K562 (cell line): ENCODE data around the gene HUS1. TPM values are rescaled to one million over a fixed set of nuclear protein-coding genes. Genes with fewer than 3 reads are reported as not detected.

Experiments used
- ATAC-seq: fragments of 200-7000 bp; cut with Tn5 transposase; 3 replicates; pipeline ENCODE4 v1.9.1; 2020; ENCODE audit warnings: moderate library complexity
- BruUV-seq: library from RNA; stranded (reverse); fragments of 400-500 nt; replicated peaks from 2 replicates; lab custom pipeline; 2021; lab: Mats Ljungman, UMichigan
- CTCF ChIA-PET: fragments of 300-600 bp; formaldehyde crosslinking; extraction: SDS; loops from one replicate; lab custom pipeline; 2021; ENCODE audit warnings: low intra/inter-chr PET ratio; lab: Yijun Ruan, JAX
- POLR2A ChIA-PET: fragments of 300-600, 350-650 bp; sonication (Branson Sonifier 250); formaldehyde crosslinking; extraction: SDS; loops from one replicate; lab custom pipeline; 2021; ENCODE audit warnings: antibody characterized with exemption, inconsistent platforms; lab: Yijun Ruan, JAX
- DNase-seq, 4 experiments: peaks; one replicate each; pipeline versions ENCODE4 v3.0.0 to v3.0.0-alpha.2; 2011 to 2018; ENCODE audit warnings: low spot score in 3 of 4, mixed read lengths in 3 of 4; ENCODE audit errors: extremely low read depth in 1 of 4
- FAIRE-seq: peaks from 2 replicates; lab custom pipeline; 2011; peaks lifted over from hg19 to GRCh38; lab: Jason Lieb, UNC
- H2AFZ ChIP-seq: 2 replicates; pipeline ENCODE4 v1.6.0; 2011; ENCODE audit warnings: low read depth, low read length, control low read depth, inconsistent platforms
- H3K27ac ChIP-seq: fragments of 200-600 bp; 3 replicates; pipeline ENCODE4 v1.8.0; 2011; ENCODE audit warnings: low read depth, mild to moderate bottlenecking, control low read depth, inconsistent platforms, low read length, moderate library complexity, mixed read lengths; ENCODE audit errors: extremely low read depth
- H3K27me3 ChIP-seq, 2 experiments: fragments of 300-600 bp in 1 of 2; 2 replicates in 1 of 2; 3 replicates in 1 of 2; pipeline versions ENCODE4 v1.6.0 to v1.8.0; 2011; ENCODE audit warnings: inconsistent platforms in 2 of 2, low read length in 2 of 2, mild to moderate bottlenecking in 1 of 2, mixed read lengths in 1 of 2, moderate library complexity in 1 of 2; ENCODE audit not compliant: control insufficient read depth in 2 of 2, insufficient read depth in 2 of 2
- H3K36me3 ChIP-seq: fragments of 300-600 bp; 3 replicates; pipeline ENCODE4 v1.8.0; 2011; ENCODE audit warnings: mild to moderate bottlenecking, low read length, inconsistent platforms; ENCODE audit not compliant: control insufficient read depth, insufficient read depth
- H3K4me1 ChIP-seq, 2 experiments: fragments of 200-600 bp in 1 of 2; replicated peaks in 1 of 2; 2 replicates in 1 of 2; 3 replicates in 1 of 2; pipeline versions ENCODE4 v1.5.1 to v1.8.0; 2011; ENCODE audit warnings: inconsistent platforms in 2 of 2, low read length in 2 of 2, mild to moderate bottlenecking in 1 of 2, mixed read lengths in 1 of 2, moderate library complexity in 1 of 2; ENCODE audit not compliant: control insufficient read depth in 2 of 2, insufficient read depth in 2 of 2
- H3K4me2 ChIP-seq: 2 replicates; pipeline ENCODE4 v1.6.1; 2011; ENCODE audit warnings: low read length, control low read depth, inconsistent platforms, mixed read lengths; ENCODE audit not compliant: insufficient read depth
- H3K4me3 ChIP-seq: fragments of 200-600 bp; sonication (generic), shearing (Covaris generic); 2 replicates; pipeline ENCODE4 v1.5.1; 2016; ENCODE audit warnings: control low read depth, inconsistent platforms
- H3K79me2 ChIP-seq: fragments of 200-600 bp; 3 replicates; pipeline ENCODE4 v1.8.0; 2011; ENCODE audit warnings: low read length, inconsistent platforms; ENCODE audit not compliant: control insufficient read depth, insufficient read depth
- H3K9ac ChIP-seq, 2 experiments: 2 replicates each; pipeline versions ENCODE4 v1.6.0 to v1.6.1; 2011; ENCODE audit warnings: low read depth in 2 of 2, low read length in 2 of 2, control low read depth in 1 of 2, inconsistent platforms in 1 of 2, mild to moderate bottlenecking in 1 of 2, mixed read lengths in 1 of 2; ENCODE audit not compliant: insufficient read depth in 1 of 2
- H3K9me1 ChIP-seq: one replicate; pipeline ENCODE4 v1.6.0; 2011; ENCODE audit warnings: inconsistent platforms, mild to moderate bottlenecking, low read length, moderate library complexity; ENCODE audit not compliant: control insufficient read depth, insufficient read depth
- H3K9me3 ChIP-seq: replicated peaks from 2 replicates; pipeline ENCODE4 v1.5.1; 2011; ENCODE audit warnings: low read depth, low read length, inconsistent platforms; ENCODE audit not compliant: control insufficient read depth, insufficient read depth
- H4K20me1 ChIP-seq: replicated peaks from 2 replicates; pipeline ENCODE4 v1.6.1; 2011; ENCODE audit warnings: low read length, inconsistent platforms, mixed read lengths; ENCODE audit not compliant: control insufficient read depth, insufficient read depth
- FOS ChIP-seq: IDR thresholded peaks from 3 replicates; pipeline ENCODE4 v1.6.1; 2011; ENCODE audit not compliant: insufficient read length; ENCODE audit errors: extremely low read depth
- HEY1 ChIP-seq: fragments of 250-450 bp; sonication (Bioruptor Pico); IDR thresholded peaks from 2 replicates; pipeline ENCODE4 v1.5.0; 2020; ENCODE audit warnings: mild to moderate bottlenecking, moderate library complexity, borderline replicate concordance
- WGBS: fragments of 100-300 bp; shearing (Covaris generic); methylation state at CpG from one replicate; pipeline ENCODE4 v1.1.6; 2016; ENCODE audit warnings: low coverage, mixed read lengths; ENCODE audit not compliant: insufficient coverage; ENCODE audit errors: missing lambda C conversion rate; 5-methylcytosine and 5-hydroxymethylcytosine counted together
- in situ Hi-C: fragments of 300-500 bp; cut with MboI; formaldehyde crosslinking; loops from 4 replicates; pipeline ENCODE4 v1.15.0; 2018; ENCODE audit warnings: inconsistent platforms, mixed read lengths
- intact Hi-C: fragments of 100-400 bp; cut with micrococcal nuclease; formaldehyde crosslinking; loops from 2 replicates; pipeline ENCODE4 v1.14.2; 2022
- polyA plus RNA-seq, 8 experiments: library from polyadenylated mRNA; depleted of rRNA in 4 of 8; stranded (reverse) in 5 of 8; unstranded in 3 of 8; fragments of >200 nt; fragmentation: Nextera tagmentation in 2 of 8; fragmentation: Illumina TruSeq in 1 of 8; extraction: Ambion mirVana in 2 of 8; extraction: Trizol in 1 of 8; gene quantifications; 2 replicates each; pipeline versions ENCODE4 v1.2.1 to v1.2.3, GENCODE V29; 2011 to 2014; ENCODE audit warnings: inconsistent platforms in 1 of 8, missing spikeins in 1 of 8
- total RNA-seq, 7 experiments: library from RNA; depleted of rRNA in 6 of 7; stranded (reverse); fragments of >200 nt in 6 of 7; fragmentation: Illumina TruSeq in 2 of 7; extraction: Trizol in 2 of 7; gene quantifications; 2 replicates each; pipeline versions ENCODE4 v1.2.1 to v1.2.3, GENCODE V29; 2011 to 2021; ENCODE audit warnings: low replicate concordance in 1 of 7

Gene HUS1
- total and polyA plus RNA-seq, 9 of the 15 experiments (the other 6 are each of a cell fraction or from before 2014, with no cell fraction given) = 11.5 to 27.0 (median 16.5) TPM

- ATAC-seq (peak; percentile 37), FAIRE-seq (no peak)
- H3K79me2 ChIP-seq = no peaks in the 10 kb centered on the region
- CTCF ChIA-PET = interaction anchor here (1.1 to 3.0 kb wide), 4 partner anchors 23 to 210 kb away, joined by 3 to 39 read pairs (median 8); no protein-coding TSS in a partner anchor
- no peak overlapping the region for H3K27ac ChIP-seq
- no peak overlapping the region for H3K4me3 ChIP-seq
- BruUV-seq = no TSS peak
- in situ Hi-C loops = loop anchor here (5.0 kb wide), 1 partner anchor 168 kb away; no protein-coding TSS in a partner anchor
- H3K9ac ChIP-seq = no peak overlapping the region
- H3K27me3 ChIP-seq = peaks cover 9 to 39% of the 10 kb centered on the region in 2 experiments; a peak in 4 of 5 replicates
- no peaks in the 10 kb centered on the region; the same call in none of the 2 replicates for H4K20me1 ChIP-seq
- H3K4me2 ChIP-seq = no peak overlapping the region
- no peaks in the 10 kb centered on the region for H3K9me3 ChIP-seq
- no peak overlapping the region for H2AFZ ChIP-seq
- no peaks in the 10 kb centered on the region; a peak in 1 of 5 replicates for H3K4me1 ChIP-seq
- intact Hi-C loops = loop anchor here (1.0 to 5.0 kb wide), 3 partner anchors 166 to 1908 kb away; no protein-coding TSS in a partner anchor
- POLR2A ChIA-PET = interaction anchor here (0.8 to 1.2 kb wide), 2 partner anchors 20 to 164 kb away, joined by 3 read pairs; no protein-coding TSS in a partner anchor
- 6% methylated on average over 12 of the region's 12 CpGs for WGBS
- no peak for TF ChIP-seq HEY1
- TF ChIP-seq FOS = no peak
- TF ChIP-seq, all 486 proteins: peak for 0
- Histone ChIP-seq H3K9me1 (no peaks in the 10 kb centered on the region), H3K36me3 (no peaks in the 10 kb centered on the region)
- DNase-seq = no peak
These were observed 34.7 kb downstream of the HUS1 start for GRCh38 chr7:47944536-47945260.
